ENCODE measurements around the gene SH3GL3.

SH3GL3 gene

GRCh38 chr15:83470887-83471286 is 23.7 kb downstream of the SH3GL3 start:
- no peak for DNase-seq

GRCh38 chr15:83471307-83471866 is 24.2 kb downstream of the SH3GL3 start:
- DNase-seq, result no peak

- no peak for DNase-seq
Observed at GRCh38 chr15:83472151-83472550, 25.0 kb downstream of the SH3GL3 start.

GRCh38 chr15:83472797-83473196 is 25.7 kb downstream of the SH3GL3 start:
- no peak for DNase-seq

- DNase-seq, result no peak
Observed at GRCh38 chr15:83474578-83474977, 27.4 kb downstream of the SH3GL3 start.

- DNase-seq, result peak; percentile 9
Observed at GRCh38 chr15:83475551-83475950, 28.4 kb downstream of the SH3GL3 start.

- no peak for DNase-seq
Observed at GRCh38 chr15:83476066-83476465, 28.9 kb downstream of the SH3GL3 start.

GRCh38 chr15:83476708-83477107 is 29.6 kb downstream of the SH3GL3 start:
- no peak for DNase-seq

- peak; percentile 48 for DNase-seq
Observed at GRCh38 chr15:83477172-83477807, 30.1 kb downstream of the SH3GL3 start.

GRCh38 chr15:83477808-83478537 is 30.8 kb downstream of the SH3GL3 start:
- DNase-seq, result no peak

GRCh38 chr15:83483612-83484011 is 36.5 kb downstream of the SH3GL3 start:
- no peak for DNase-seq

- no peak for DNase-seq
Observed at GRCh38 chr15:83484636-83485035, 37.5 kb downstream of the SH3GL3 start.

- no peak for DNase-seq
Observed at GRCh38 chr15:83486363-83486762, 39.2 kb downstream of the SH3GL3 start.

GRCh38 chr15:83487519-83487918 is 40.4 kb downstream of the SH3GL3 start:
- no peak for DNase-seq

- no peak for DNase-seq
Observed at GRCh38 chr15:83489690-83490089, 42.5 kb downstream of the SH3GL3 start.

GRCh38 chr15:83491486-83491885 is 44.3 kb downstream of the SH3GL3 start:
- no peak for DNase-seq

- DNase-seq, result no peak
Observed at GRCh38 chr15:83496766-83497165, 49.6 kb downstream of the SH3GL3 start.

GRCh38 chr15:83498374-83498773 is 51.2 kb downstream of the SH3GL3 start:
- DNase-seq, result no peak

- no peak for DNase-seq
Observed at GRCh38 chr15:83498801-83499200, 51.7 kb downstream of the SH3GL3 start.

GRCh38 chr15:83499476-83499875 is 52.3 kb downstream of the SH3GL3 start:
- no peak for DNase-seq

GRCh38 chr15:83503595-83504364 is 56.6 kb downstream of the SH3GL3 start:
- DNase-seq, result no peak

- DNase-seq, result no peak
Observed at GRCh38 chr15:83504365-83504764, 57.2 kb downstream of the SH3GL3 start.

GRCh38 chr15:83510001-83510400 is 62.9 kb downstream of the SH3GL3 start:
- DNase-seq, result no peak

GRCh38 chr15:83512459-83512858 is 65.3 kb downstream of the SH3GL3 start:
- no peak for DNase-seq

Data from eye (tissue), 1 donor.